Activated naive CD4-positive, alpha-beta T cell treated with anti-CD3 and anti-CD28 coated beads, Interleukin-2, amount 50 U/mL, for 16 hours (primary cell): Measurements from ENCODE around the gene CDC42BPG.

Experiments used
- DNase-seq: peaks from one replicate; pipeline ENCODE4 v3.0.0-alpha.2; 2020

Gene CDC42BPG

DNA sequence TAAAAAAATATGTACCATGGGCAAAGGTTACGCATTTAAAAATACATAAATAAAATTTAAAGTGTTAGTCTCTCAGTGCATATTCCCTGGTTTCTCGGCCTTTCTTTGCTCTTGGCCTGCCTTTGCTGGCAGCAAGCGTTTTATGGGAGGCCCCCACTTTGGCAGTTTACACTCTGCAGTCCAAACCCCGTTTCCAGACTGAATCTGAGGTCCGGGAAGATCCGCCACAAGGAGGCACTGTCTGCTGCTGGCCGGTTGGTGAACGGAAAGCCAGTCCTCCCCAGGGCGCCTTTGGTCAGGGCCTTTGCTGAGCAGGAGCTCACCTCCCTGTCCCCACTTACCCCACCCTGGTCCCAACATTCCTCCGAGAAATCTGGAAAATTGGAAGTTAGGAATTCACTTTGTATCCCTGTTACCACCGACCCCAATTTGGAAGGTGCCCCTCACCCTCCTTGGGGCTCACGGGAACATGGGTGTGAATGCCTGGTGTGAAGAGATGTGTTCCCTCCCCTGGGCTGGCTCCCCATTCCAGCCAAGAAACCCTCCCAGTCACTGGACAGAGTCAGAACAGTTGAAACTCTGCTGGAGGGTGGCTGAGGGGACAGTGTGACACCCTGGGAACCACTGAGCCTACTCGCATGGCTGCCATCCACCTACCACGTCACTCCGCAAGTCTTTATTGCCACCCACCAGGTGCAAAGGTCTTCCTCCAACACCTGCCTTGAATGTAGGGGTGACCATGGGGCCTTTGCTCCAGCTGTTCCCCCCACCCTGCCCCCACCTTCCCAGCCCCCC, 56.7 kb downstream of the CDC42BPG start:
- peak; percentile 64 for DNase-seq

DNA sequence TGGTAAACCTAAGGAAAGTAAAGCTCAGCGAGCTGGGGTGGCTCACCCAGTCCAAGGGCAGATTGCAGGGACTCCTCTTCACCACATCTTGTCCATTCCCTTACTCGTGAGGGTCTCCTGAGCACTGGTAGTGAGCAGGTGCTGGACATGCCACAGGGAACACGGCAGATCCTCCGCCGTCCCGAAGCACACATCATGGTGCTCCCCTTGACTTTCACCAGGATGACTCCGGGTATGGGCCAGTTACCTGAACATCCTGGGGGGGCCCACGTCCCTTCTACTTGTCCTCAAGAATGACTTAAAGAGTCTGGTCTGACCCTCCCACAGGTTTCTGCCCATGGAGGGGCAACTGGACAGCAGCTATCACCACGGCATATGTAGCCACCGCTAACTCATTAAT, 58.1 kb downstream of the CDC42BPG start:
- no peak for DNase-seq

DNA sequence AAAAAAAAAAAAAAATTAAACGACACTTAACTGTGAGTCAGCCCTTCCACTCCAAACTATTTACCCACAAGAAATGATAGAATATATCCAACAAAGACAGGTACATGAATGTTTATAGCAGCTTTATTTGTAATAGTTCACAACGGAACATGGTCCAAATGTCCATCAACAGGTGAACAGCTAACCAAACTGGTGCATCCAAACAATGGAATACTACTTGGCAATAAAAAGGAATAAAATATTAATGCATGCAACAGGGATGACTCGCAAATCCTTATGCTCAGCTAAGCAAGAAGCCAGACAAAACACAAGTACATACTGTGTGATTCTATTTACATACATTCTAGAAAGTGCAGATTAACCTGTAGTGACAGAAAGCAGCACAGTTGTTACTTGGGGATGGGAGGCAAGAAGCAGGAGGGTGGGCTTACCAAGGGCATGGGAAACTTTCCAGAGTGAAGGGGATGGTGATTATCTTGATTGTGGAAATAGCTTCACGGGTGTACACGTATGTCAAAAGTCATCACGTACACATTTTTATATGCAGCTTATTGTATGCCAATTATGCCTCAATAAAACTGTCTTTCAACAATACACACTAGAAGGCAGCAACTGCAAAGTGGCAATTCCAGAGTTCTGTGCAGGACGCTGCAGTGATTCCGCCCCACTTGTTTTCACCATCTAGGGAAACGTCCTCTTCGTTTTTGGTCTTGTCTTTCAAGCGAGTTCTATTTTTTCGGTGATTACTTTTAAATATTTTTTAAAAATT, 59.5 kb downstream of the CDC42BPG start:
- DNase-seq: no peak

DNA sequence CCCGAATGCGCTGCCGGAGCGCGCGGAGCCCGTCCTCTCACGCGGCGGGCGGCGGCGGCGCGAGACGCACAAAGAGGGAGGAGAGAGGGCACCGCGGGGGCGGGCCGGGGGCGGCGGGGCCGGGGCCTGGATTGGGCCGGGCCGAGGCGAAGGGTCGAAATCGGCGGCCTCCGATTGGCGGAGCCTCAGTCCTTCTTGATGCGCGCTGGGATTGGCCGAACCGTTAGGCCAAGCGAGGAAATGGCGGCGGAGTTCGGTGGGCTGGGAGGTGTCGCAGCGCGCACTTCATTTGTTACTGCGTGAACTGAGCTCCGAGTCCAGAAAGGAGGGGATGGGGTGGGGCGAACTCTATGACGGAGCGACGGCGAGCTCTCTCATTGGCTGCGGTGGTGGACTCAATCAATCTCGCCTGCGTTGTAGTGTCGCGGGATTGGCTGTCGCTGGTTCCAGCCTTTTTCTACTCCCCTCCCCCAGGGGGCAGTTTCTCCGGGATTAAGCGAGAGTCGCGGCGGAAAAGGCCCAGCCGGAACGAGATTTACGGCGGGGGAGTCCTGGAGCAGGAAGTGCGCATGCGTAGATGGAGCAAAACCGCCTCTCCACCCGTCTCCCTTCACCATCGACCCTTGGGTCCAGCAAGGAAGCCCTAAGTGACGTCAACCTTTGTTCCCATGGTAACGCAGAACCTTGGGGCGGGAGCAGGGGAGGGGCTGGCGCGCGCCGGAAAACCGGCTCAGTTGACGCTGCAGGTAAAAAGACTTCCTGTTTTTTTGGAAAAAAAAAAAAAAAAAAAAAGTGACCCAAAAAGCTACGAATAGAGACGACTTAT, 65.8 kb downstream of the CDC42BPG start, which contains the start of gene SF1:
Gene SF1, minus strand, starts transcription at position 70 of the 826 bp plus-strand sequence. CDS start 150 bp downstream, outside the sequence.
- DNase-seq: peak; percentile 99

DNA sequence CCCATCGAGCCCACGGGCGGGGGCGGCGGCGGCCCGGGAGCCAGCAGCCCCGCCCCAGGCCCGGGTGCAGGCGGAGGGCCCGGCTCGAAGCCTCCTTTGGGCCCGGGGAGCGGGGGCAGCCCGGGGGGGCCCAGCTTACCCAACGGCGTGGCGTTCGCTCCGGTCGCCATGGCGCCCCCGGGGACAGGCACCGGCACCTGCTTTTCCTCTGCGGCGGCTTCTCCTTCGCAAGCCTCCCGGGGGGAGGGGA, 66.3 kb downstream of the CDC42BPG start:
- DNase-seq: no peak

DNA sequence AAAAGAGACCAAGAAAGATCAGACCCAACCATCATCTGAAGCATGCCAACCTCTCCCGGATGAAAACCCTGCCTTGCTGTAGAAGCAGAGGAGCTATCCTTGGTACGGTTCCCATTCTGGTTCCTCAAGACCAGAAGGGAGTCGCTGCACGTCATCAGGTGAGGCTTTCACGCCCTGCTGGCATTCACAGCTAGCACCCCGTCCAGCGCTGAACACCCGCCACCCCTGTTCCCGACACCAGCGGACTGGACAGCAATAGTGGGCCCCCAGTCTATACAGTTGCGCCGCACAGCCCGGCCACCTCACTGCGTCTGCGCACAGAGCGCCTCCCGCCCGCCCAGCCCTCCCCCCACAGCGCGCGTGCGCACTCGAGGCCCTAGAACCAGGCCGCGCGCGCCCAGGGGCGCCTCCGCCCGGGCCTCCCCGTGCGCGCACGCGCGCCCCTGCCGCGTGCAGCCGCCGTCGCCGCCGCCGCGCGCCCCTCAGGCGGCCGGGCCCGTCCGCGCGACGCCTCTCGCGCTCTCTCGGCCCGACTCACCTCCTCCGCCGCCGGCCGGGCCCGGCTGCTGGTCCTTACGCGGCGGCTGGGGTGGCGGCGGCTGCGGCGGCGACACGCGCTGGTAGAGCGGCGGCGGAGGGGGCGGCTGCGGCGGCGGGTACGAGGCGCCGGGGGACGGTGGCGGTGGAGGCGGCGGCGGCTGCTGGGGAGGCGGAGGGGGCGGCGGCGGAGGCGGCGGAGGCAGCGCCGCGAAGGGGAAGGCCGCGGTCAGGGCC, 66.8 kb downstream of the CDC42BPG start:
- peak; percentile 83 for DNase-seq

DNA sequence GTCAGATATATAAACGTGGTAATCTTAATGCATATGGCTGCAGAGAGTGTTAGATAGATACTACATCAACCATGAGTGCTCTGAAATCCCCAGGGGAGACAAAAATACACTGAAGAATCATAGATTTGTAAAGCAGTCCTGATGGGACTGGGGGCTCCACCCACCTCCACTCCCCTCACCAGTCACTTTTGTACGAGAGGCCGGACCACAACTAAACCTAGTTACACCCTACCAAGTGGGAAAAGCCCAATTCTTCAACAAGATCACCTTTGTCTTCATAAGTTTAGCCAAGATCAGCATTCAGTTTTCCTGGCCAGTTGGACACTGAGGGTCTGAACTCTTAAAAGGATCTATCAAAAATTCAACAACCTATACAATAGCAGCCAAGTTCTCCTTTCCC, 67.6 kb downstream of the CDC42BPG start:
- DNase-seq: no peak

DNA sequence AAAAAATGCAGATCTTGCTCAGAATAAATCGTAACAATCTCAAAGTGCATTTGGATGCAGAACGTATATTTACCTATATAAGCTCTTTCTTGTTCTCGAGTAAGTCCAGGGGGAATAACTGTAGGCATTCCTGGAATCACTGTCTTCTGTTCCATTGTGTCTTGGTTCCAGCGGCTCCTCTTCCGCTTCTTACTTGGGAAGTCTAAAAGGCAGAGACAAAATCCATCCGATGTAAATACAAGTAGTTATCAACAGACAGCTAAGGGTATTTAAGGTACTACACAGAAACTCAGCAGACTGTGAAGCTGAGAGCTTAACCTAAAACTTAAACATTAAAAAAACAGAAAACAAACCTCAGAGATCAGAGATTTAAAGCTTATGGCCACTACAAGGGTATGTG, 68.0 kb downstream of the CDC42BPG start:
- no peak for DNase-seq

DNA sequence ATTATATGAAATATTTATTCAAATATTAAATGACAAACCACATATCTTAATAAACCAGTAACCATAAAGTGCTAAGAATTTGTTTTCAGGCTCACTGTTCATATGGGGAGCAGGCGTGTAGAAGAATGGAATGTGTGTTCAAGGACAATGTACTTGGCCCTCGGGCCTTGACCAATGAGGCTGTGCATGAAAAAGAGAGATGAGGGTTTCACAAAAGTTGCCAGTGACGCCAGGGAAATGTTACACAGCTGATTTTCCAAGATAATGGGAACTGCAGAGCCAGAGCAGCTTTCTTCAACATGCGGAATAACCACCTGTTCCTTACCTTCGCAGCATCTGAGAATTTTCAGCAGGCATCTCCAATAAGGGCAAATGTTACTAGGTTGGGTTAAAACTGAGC, 70.3 kb downstream of the CDC42BPG start:
- DNase-seq: no peak
